MV-4-11 (cell line): ENCODE measurements around the gene RAET1E.
"Not testable (repeated sequence)": the region's sequence is repeated elsewhere in the genome, so short reads cannot be mapped to it uniquely, and the experiment has no call there.

Experiments used
- DNase-seq: peaks from one replicate; lab custom pipeline; 2025; lab: John Stamatoyannopoulos, UW

RAET1E gene

DNA sequence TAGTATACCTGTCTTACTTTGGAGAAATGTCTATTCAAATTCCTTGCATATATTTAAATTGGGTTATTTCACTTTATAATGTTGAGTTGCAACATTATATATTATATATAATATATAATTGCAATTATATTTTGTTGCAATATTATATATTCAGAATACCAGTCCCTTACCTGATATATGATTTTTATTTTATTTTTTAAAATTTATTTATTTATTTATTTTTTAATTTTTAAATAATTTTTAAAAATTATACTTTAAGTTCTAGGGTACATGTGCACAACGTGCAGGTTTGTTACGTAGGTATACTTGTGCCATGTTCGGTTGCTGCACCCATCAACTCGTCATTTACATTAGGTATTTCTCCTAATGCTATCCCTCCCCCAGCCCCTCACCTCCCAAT is 29.1 kb upstream of the RAET1E start:
- DNase-seq: not testable (repeated sequence)

DNA sequence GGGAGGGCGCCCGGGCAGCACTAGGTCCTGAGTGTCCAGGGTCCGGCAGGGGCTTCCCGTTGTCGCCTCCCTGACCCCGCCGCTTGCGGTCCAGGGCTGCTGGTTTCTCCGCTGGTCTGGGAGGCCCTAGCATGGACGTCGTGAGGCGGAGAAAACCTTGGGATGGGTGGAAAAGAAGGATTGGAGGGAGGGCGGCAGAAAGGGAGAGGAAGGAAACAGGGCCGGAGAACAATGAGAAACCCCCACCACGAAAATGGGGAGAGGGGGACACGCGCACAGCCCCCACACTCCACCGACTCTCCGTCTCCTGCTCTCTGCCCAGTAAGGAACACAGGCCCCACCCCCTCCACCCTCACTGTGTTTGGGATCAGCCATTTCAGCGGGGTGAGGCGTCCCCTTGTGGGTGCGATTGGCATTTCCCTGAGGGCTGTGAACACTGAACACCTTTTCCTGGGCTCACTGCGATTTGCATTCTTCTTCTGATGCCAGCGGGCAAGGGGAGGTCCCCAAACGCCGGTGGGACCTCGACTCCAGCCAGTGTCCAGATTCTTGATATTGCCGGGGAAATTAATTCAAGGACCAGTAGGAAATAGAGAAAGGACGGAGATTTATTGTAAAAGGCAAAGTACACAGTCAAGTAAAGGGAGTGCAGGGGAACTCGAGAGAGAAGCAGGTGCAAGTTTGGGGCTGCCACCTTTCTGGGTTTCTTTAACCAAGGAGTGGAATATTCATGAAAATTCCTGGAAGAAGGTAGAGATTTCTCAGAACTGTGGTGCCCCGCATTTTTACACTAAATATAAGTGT is 28.3 kb upstream of the RAET1E start:
- DNase-seq: peak; percentile 60

GRCh38 chr6:149925253-149925973 is 27.5 kb upstream of the RAET1E start:
- DNase-seq: peak; percentile 21

DNA sequence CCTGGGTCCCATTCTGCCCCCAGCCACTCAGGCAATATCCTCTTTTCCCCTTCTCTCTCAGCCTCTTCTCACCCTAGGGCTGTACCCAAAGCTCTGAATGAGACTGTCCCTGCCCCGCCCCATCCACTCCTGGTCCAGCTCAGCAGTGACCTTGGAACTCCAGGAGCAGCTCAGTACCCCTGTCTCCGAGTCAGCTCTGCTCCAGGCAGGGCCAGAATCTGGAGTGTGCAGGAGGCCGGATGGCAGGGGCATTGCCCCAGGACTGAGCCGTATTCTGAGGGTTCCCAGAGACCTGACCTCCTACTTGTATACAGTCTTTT is 27.0 kb upstream of the RAET1E start:
- DNase-seq: no peak

DNA sequence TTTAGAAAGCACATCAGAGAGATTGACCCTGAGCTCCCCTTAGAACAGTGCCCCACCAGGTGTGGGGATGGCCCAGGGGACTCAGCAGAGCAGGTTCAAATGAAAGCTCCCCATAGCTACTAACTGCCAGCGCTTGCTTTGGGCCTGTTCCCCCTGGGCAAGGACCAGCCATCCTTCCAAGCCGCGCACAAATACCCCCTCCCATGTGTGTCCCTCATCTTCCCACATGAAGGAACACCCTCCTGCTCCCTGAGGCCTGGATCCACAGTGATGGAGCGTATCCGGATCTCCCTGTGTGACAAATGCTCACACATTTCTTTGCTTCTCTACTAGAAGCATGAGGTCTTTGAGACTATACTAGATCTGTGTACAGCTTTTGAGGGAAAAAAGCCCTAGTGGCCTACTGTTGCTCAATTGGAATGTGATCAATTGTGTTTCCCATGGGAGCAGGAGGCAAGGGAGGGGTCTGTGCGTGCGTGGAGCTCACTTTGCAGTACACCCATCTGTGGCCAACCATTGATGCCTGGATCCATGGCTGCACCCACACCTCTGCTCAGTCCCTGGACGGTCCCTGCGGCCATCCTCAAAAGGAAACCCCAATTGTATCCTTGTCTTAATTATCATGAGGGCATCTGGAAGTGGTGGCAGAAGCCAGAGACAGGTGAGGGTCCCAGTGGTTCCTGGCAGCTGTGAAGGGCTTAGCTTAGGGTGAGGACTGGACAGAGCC is 26.5 kb upstream of the RAET1E start:
- no peak for DNase-seq

DNA sequence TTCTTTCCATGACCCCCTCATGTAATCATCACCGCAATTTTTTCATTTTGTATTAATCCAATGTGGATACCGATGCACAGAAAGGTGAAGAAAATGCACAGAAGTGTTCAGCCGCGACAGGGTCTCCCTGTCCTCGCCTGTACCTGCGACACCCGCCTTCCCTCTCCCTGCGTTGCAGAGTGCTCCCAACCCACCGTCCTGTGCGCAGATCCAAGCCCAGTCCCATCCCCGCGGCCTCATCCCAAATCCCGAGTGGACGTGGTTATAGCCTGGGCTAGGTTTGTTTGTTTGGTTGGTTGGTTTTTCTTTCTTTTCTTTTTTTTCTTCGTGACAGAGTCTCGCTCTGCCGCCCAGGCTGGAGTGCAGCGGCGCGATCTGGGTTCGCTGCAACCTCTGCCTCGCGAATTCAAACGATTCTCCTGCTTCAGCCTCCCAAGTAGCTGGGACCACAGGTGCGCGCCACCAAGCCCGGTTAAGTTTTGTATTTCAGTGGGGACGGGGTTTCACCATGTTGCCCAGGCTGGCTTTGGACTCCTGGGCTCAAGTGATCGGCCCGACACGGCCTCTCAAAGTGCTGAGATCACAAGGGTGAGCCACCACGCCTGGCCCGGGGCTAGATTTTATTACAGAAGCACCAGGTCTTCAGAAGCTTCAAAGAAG is 25.5 kb upstream of the RAET1E start:
- DNase-seq: no peak

DNA sequence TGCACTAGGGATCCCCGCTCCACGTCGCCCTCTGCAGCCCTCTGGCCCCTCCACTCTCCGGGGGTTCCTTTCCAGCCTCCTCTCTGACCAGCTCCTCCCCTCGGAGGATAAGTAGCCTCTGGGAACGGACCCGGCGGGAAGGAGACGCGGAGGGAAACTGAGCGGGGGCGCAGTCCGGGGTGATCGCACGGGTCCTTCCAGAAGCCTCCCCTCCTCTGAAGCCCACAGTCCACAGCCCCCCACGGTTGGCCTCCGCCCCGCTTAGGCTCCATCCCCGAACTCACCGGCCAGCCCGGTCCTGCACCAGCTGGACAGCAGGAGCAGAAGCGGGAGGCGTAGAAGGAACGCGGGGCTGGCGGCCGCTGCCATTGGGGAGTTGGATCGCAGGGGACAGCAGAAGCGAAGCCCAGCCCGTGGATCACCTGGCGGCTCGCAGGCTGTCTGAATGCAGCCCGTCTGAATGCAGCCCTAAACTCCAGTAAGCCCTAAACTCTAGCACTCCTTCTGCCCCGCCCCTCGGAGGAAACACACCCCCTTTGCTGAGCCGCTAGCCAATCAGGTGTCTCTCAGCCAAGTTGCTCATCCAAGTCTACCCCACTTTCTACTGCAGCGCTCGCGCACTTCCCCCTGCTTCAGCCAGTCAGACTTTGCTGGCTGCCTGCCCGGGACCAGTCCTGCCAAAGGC is 24.9 kb upstream of the RAET1E start, which contains the start of gene RAET1G:
Gene RAET1G, minus strand, starts transcription at position 480 of the 685 bp plus-strand sequence. Its CDS starts 111 bp downstream, at position 369.
- peak; percentile 92 for DNase-seq

GRCh38 chr6:149922091-149922490 is 24.2 kb upstream of the RAET1E start:
- not testable (repeated sequence) for DNase-seq

- DNase-seq: no peak
These were observed 23.4 kb upstream of the RAET1E start for GRCh38 chr6:149921361-149921760.

DNA sequence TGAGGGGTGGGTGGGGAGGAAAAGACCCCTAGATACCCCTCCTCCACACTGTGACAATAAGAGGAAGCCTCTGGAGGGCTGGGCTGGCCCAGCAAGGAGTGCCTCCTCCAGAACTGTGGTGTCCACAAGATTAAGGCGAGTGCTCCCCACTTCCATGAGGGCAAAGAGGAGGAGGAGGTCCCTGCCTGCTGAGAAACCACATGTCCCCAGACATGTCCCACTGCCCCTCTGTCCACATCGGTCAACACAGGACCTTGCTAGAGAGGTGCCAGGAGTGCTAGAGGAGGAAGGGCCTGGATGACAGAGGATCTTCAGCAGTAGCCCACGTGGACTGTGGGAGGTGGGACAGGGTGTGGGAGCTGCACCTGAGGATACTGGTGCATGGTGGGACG is 21.9 kb upstream of the RAET1E start:
- DNase-seq: no peak

DNA sequence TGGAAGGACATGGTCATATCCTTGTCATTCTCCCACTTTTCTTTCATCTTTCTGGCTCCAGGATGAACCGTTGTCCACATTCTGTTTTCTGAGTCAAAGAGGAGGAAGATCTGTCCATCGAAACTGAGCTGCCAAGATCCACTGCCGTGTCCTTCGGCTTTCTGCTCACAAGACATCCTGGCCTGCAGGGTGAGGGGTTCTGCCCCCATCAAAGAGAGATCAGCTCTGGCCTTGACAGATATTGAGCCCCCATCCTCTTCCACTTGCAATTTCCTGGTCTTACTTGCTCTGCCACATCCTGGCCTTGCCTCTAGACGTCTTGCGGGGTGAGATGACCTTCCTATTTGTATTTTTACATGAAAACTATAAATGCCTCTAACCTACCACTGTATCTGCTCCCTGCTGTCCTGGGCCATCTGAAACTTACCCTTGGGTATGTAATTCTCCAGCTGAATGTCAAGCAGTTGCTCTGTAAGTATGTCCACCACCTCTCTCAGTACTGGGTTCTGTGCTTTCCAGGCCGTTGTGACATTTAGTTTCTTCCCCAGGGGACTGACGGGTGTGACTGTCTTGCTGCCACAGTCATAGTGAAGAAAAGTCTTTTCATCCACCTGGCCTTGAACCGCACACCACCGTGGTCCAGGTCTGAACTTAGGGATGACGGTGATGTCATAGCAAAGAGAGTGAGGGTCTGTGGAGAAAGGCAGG is 21.4 kb upstream of the RAET1E start:
- not testable (repeated sequence) for DNase-seq

GRCh38 chr6:149918151-149918905 is 20.4 kb upstream of the RAET1E start:
- DNase-seq: no peak

GRCh38 chr6:149917679-149918078 is 19.8 kb upstream of the RAET1E start:
- no peak for DNase-seq

- no peak for DNase-seq
These were observed 18.3 kb upstream of the RAET1E start for GRCh38 chr6:149915970-149916865.

DNA sequence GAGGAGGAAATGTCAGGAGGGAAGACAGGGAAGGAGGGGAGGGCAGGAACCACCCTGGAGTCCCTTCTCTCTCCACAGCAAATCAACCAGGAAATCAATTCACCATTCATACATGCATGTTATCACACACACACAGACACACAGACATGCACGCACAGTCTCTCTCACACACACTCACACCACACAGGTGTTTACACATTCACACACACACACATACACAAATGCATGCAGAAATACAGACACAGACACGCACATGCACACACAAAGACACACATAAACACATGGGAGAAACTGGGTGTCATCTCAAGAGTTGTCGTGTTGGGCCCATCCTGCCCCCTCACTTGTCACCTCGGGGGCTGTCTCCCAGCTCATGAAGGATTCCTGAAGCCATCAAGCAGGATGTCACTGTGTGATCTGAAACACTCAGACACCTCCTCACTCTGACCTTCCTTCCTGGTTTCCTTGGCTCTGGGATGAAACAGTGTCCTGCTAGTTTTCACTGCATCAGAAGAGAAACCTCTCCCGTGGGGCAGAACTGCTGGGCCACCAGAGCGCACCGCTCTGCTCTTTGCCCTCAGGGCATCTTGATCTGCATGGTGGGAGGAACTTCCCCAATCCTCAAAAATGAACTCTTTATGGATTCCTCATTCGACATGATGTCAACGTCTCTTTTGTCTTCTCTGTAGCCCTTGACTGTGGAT is 15.8 kb upstream of the RAET1E start:
- no peak for DNase-seq

GRCh38 chr6:149913085-149913484 is 15.2 kb upstream of the RAET1E start:
- DNase-seq: no peak

GRCh38 chr6:149912680-149913079 is 14.8 kb upstream of the RAET1E start:
- not testable (repeated sequence) for DNase-seq

DNA sequence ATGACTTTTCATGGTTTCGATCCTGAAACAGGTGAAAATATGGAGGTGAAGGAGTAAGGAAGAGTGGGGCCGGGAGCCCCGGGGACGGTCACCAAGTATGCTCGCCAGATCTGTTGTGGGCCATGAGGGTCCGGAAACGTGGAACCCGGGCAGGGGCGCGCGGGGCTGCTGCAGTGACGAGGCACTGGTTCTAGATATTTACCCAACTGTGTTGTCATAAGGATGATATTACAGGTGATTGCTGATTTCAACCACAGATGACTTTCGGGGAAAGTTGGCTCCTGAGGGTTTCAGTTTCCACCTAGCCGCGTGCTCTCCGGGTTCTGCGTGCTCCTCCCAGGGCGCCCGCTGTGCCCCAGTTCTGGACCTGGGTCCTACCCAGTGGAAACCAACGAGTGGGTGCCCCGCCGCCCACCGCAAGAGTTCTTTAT is 12.8 kb upstream of the RAET1E start:
- DNase-seq: no peak
